DND-41 (cell line): Measurements from ENCODE around the gene MNS1.

Source experiments
- EZH2 ChIP-seq: IDR thresholded peaks from 3 replicates; pipeline ENCODE4 v1.6.1; 2012; ENCODE audit warnings: borderline replicate concordance, low read depth, mild to moderate bottlenecking, moderate library complexity, low read length, inconsistent platforms; ENCODE audit not compliant: severe bottlenecking
- TF ChIP-seq, protein P1 (sequence below): IDR thresholded peaks from 2 replicates; pipeline ENCODE4 v1.5.1; 2012; ENCODE audit warnings: borderline replicate concordance, low read length, moderate library complexity, mild to moderate bottlenecking; ENCODE audit not compliant: poor library complexity, severe bottlenecking; ENCODE audit errors: extremely low read depth

GRCh38 chr15:56495533-56495932, 30.6 kb upstream of the MNS1 start:
- TF ChIP-seq, protein P1, sequence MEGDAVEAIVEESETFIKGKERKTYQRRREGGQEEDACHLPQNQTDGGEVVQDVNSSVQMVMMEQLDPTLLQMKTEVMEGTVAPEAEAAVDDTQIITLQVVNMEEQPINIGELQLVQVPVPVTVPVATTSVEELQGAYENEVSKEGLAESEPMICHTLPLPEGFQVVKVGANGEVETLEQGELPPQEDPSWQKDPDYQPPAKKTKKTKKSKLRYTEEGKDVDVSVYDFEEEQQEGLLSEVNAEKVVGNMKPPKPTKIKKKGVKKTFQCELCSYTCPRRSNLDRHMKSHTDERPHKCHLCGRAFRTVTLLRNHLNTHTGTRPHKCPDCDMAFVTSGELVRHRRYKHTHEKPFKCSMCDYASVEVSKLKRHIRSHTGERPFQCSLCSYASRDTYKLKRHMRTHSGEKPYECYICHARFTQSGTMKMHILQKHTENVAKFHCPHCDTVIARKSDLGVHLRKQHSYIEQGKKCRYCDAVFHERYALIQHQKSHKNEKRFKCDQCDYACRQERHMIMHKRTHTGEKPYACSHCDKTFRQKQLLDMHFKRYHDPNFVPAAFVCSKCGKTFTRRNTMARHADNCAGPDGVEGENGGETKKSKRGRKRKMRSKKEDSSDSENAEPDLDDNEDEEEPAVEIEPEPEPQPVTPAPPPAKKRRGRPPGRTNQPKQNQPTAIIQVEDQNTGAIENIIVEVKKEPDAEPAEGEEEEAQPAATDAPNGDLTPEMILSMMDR, result no peak
- no peak for TF ChIP-seq EZH2
